ENCODE measurements around the gene GLS.
"Not testable (repeated sequence)": the region's sequence is repeated elsewhere in the genome, so short reads cannot be mapped to it uniquely, and the experiment has no call there.

DNA sequence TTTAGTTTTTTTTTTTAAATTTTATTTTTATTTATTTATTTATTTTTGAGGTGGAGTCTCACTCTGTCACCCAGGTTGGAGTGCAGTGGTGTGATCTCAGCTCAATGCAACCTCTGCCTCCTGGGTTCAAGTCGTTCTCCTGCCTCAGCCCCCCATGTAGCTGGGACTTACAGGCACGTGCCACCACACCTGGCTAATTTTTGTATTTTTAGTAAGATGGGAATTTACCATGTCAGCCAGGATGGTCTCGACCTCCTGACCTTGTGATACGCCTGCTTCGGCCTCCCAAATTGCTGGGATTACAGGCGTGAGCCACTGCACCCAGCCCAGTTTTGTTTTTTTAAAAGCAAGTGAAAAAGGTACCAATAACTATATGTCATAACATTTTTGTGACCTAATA, 5.2 kb downstream of the GLS start:
- TF ChIP-seq, protein P1, sequence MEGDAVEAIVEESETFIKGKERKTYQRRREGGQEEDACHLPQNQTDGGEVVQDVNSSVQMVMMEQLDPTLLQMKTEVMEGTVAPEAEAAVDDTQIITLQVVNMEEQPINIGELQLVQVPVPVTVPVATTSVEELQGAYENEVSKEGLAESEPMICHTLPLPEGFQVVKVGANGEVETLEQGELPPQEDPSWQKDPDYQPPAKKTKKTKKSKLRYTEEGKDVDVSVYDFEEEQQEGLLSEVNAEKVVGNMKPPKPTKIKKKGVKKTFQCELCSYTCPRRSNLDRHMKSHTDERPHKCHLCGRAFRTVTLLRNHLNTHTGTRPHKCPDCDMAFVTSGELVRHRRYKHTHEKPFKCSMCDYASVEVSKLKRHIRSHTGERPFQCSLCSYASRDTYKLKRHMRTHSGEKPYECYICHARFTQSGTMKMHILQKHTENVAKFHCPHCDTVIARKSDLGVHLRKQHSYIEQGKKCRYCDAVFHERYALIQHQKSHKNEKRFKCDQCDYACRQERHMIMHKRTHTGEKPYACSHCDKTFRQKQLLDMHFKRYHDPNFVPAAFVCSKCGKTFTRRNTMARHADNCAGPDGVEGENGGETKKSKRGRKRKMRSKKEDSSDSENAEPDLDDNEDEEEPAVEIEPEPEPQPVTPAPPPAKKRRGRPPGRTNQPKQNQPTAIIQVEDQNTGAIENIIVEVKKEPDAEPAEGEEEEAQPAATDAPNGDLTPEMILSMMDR (IDR thresholded peaks at IDR 0.05) = not testable (repeated sequence)
- not testable (repeated sequence) for TF ChIP-seq POLR2A, EP300 (IDR thresholded peaks at IDR 0.05)
